Endometrium (tissue), 2 donors: ENCODE measurements around the gene SLC6A19.

ENCODE experiments used
- FAIRE-seq: peaks from 2 replicates; lab custom pipeline; 2012; peaks lifted over from hg19 to GRCh38; lab: Jason Lieb, UNC
- donor health status: control.
- donor health status: control.

Gene SLC6A19

GRCh38 chr5:1166370-1166769, 35.0 kb upstream of the SLC6A19 start:
- FAIRE-seq, result no peak

DNA sequence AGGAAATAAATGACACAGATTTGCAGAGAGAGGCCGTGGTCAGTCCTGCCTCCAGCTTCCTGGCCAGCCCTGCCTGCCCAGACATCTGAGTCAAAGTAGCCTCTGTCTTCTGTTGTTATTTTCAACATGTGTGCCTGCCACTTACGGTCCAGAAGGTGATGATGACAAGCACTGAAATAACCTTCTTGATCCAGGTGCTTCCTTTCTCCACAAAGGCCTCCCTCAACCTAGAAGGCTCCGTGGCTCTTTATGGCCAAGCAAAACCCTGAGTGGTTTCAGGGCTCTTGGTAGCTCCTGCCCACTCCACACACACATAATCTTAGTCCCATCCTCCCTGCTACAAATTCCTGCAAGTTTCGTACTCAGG, 34.1 kb upstream of the SLC6A19 start:
- FAIRE-seq, result no peak

DNA sequence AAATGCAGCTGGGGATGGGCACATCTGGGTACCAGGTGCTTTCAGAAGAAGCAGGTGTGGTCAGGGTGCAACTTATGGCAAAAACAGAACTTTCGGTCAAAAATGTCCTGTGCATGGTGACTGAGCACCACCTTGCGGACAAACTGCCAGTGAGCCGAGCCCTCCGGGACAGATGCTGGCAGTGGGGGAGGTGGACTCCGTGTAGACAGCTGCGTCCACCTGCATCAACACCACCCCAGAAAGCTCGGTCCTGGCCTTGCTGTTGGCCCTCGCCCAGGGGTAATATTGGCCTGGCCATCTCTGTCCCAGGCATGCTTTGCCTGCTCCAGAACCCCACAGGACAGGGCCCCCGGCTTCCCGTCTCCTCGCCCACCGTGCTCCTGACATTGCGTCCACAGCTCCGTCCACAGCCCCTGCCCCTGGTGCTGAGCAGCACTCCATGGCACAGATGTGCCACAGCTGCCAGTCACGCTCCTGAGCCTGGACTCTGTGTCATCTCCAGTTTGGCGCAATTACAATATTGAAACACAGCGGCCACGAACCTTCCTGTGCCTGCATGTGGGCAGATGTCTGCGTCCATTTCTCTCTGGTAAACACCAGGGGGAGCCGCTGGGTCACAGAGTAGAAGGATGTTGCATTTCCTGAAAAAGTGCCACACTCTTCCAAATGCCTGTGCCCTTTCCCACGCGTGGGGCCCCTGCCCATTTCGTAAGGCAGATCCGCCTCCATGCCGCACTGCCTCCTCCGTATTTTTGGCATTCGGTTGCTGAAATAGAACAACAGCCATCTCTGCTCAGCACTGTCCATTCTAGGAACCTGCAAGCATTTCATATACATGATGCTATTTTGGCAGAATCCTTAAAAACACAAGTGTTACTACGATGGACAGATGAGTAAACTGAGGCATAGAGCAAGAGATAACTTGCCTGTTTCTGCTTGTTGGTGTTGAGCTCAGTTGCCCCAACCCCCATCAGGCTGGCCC, 33.4 kb upstream of the SLC6A19 start:
- FAIRE-seq, result no peak

DNA sequence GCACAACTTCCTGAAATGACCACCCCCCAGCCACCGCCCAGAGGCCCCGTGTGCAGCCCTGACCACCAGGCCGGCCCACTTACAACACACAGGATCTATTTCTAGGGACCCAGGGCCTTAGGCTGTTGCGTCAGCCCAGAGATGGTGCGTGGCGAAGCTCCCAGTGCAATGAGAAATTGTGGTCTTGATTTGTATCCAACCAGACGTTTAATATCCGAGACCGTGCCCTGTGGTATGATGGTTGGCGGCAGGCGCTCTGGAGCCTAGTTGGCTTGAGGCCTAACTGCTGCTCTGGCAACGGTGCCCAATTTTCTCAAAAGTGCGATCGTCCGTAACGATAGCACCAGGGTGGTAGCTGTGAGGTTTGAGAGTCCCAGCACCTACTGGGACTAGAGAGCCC, 32.6 kb upstream of the SLC6A19 start:
- FAIRE-seq, result no peak

DNA sequence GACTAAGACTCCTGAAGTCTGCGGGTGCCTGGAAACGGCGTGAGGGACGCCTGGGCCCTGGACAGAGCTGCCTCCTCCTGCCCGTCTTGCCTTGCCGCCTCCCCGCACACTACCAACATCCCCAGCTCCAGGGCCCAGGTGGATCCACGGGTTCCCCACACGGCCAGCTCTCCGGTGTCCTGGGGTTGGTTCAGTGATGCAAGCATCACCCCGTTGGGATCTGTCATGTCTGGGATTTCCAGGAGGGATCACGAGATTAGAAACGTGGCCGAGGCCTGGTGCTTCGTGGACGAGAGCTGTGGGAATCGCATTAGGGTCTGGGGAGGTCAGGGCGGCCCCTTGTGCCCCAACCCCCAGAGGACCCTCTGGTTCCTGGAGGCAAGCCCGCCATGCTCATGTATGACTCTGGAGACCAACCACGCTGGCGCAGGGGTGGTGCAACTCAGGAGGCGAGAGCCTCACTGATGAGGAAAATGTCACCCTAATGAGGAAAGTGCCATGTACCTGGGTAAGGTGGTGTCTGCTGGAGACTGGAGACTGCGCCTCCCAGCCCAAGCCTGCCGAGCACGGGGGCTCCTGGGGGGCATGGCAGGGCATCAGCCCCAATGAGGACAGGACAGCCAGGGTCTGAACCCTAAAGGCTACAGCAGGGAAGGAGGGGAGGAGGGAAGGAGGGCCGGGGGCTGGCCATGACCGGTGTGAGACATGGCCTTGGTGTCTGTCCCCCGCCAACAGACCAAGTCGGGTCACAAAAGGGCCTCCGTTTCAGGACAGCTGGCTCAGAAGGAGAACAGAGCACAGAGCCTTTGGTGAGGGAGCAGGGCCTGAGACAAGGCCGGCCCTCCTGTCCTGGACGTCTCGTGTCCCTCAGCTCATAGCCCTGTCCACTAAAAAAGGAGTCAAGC, 31.9 kb upstream of the SLC6A19 start:
- no peak for FAIRE-seq

DNA sequence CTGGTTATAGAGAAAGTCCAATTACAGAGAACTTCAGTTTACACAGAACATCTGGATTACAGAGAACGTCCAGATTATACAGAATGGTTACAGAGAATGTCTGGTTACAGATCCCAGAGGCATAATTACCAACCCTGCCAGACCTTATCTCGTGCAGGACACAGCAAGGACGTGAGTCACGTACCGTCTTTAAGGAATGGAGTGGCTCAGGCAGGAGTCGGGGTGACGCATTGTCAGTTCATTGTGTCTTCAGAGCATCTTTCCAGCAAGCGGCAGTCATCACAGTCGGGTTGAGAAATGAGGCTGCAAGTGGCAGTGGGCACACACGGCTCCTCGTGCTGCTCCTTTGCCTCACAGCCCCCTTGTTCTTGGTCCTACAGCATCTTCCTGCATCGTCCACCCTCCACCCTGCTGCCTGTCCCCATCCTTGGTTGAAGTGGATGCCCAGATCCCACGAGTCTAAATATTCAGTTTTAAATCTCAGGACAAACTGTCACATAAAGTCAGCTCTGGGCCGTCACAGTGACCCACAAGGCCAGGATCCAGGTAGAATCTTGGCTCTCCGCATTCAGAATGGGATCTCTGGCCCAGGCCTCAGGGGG, 30.0 kb upstream of the SLC6A19 start:
- no peak for FAIRE-seq

DNA sequence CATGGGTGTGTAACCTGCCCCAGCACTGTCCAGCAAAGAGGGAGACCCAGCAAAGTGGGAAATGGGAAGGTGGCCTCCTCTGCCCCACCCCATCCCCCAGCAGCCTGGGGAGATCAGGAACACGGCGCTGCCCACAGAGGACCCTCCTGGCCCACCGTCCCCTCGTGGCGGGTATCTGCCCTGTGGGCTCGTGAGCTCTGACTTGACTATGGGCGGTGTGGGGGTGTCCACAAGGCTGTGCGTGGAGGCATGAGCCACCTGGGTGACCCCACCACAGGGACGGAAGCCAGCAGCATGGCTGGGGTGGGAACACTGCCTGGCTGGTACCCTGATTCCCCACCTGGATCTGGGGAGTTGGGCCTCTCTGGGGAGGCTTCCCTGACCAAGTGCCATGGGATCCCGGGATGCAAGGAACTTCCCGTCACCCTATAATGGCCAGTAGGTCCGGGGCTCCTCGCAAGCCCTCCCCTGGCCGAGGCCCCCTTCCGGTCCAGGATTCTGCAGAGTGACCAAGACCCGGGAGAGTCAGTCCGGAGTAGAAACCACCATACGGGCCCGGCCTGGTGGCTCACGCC, 29.3 kb upstream of the SLC6A19 start:
- FAIRE-seq, result no peak

DNA sequence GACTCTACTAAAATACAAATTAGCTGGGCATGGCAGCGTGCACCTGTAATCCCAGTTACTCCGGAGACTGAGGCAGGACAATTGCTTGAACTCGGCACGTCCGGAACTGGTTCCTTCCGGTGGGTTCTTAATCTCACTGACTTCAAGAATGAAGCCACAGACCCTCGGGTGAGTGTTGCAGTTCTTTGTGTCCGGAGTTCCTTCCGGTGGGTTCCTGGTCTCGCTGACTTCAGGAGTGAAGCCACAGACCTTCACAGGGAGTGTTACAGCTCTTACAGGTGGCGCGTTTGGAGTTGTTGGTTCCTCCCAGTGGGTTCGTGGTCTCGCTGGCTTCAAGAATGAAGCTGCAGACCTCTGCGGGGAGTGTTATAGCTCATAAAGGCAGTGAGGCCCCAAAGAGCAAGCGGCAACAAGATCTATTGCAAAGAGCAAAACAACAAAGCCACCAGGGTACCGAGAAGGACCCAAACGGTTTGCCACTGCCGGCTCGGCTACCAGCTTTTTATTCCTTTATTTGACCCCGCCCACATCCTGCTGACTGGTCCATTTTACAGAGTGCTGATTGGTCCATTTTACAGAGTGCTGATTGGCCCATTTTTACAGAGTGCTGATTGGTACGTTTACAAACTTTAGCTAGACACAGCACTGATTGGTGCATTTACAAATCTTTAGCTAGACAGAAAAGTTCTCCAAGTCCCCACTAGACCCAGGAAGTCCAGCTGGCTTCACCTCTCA, 28.6 kb upstream of the SLC6A19 start:
- no peak for FAIRE-seq

DNA sequence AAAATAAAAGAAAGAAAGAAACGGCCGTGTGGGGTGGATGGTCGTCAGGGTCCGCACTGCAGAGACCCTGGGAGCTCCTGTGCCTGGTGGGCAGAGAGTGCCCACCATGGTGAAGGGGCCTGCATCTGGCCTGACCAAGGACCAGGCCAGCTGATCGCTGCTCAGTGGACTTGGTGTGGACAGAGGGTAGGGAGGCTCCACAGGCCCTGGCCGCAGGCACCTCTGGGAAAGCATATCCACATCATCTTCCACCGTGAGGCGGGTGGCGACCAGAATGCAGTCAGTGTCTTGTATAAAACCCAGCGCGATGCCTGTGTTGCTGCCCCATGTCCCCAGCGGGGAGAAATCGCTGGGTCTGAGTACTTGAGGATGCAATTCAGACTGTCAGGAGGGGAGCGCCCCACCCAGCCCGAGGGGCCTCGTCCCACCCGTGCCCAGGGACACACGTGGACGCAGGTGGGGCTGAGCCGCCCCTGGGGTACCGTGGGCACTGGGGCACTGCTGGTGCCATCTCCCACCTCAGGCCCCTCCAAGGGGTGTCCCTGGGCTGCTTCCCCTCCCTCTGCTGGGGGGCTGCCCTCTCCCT, 27.8 kb upstream of the SLC6A19 start:
- no peak for FAIRE-seq

DNA sequence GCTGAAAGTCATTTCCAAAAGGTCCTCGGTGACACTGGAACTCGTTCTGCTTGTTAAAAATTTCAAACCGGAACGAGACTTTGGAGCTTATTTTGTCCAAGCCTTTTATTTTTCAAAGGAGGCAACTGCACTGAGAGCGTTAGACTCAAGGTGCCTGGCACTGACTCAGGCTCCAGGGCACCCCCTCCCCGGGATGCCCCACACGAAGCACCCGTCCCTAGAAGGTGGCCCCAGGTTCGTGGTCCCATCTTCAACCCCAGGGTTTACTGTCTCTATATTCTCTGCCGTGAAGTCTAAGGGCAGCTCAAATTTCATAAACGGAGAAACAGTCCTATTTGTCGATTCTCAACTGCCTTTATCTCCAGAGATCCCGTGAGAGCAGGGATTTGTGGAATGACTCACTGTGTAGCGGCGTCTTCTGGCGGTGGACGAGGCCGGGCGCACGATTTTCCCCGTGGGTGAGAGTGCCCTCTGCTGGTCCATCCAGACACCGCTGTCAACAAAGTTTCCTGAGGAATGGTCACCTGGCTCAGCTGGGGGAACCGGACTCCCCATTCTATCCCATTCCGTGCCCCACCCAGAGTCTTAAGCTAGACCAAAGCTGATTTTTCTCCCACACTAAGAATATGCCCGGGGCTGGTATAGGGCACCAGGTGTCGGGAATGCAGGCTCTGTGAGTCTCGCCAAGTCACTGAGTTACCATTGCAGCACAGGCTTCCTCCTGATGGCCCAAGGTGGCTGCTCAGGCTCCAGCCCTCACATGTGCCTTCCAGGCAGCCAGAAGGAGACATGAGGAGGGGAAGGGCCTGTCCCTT, 27.1 kb upstream of the SLC6A19 start:
- FAIRE-seq, result no peak

DNA sequence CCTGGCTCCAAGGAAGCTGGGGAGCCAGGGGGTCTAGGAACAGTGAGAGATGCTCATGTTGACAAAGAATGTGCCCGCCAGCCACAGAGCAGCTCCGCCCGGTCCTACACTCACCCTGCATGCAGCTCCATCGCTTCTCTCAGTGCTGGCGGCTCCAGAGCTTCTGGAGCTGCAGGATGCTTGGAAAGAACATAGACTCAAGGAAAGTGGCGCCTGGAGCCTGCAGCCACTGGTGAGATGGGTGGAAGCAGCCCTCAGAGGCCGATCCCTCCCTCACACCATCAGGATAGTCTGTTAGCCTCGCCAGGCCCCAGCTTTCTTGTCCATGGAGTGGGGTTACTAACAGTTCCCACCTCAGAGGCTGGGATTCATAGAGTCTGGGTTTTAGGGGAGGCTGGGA, 26.4 kb upstream of the SLC6A19 start:
- no peak for FAIRE-seq

DNA sequence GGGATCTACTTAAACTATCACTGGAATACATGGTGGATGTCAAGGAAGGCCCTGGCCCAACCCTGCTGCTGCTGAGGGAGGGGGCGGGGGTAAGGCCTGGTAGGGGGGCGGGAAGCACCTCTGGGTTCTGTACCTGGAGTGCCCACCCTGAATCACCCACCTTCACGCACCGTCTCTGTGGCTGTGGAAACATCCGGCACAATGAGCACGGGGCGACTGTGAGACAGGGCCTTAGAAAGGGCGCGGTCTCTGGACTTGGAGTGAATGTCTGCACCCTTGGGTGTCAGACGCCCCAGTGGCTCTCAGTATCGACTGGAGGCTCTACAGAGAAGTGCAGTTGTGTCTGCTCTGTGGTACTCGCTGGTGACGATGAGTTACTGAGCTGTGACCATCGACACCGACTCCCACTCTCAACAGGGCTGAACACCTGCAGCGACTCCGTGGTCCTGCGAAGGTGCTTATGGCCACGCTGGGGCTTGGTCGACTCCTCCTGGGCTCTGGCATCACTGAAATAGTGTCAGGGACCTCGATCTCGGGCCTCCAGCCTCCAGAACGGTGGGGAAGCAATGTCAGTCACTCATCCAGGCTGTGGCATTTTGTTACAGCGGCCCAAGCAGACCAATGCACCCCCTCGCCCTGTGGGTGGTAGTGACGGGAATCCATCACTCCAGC, 25.5 kb upstream of the SLC6A19 start:
- no peak for FAIRE-seq

DNA sequence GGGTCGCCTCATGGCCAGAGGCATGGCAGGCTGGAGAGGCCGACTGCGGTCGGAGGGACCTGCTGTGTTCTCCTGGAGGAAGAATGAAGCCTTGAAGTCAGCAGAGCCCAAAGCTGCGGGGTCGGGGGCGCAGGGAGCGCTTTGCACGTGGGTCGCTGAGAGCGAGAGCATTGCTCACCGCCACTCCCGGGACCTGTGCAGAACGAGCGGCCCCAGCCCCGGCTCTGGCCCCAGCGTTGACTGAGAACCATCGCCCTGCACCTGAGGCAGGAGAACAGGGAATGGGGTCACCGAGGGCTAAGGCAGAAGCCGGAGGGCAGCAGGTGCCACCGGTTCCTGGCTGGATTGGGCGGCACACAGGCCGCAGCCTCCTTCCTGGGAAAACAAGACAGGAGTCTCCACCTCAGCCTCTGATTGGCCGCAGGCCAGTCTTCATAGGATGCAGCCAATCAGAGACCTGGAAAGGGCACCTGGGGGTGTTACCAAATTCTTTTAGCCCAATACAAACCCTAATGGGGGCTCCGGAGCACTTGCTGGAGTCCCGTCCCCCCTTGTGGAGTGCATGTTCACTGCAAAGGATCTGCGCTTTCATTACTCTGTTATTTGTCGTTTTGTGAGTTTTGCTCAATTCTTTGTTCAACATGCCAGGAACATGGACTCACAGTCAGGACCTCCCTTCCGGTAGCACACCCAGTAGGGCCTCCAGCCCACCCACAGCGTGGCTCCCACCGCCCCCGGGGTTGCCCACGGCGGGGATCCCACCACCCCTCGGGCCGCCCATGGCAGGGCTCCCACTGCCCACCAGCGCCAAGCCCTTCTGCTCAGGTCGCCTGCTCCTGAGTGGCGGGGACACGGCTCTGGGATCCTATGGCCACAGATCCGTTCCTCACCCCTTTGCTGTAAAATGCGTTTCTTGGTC, 24.7 kb upstream of the SLC6A19 start:
- no peak for FAIRE-seq

DNA sequence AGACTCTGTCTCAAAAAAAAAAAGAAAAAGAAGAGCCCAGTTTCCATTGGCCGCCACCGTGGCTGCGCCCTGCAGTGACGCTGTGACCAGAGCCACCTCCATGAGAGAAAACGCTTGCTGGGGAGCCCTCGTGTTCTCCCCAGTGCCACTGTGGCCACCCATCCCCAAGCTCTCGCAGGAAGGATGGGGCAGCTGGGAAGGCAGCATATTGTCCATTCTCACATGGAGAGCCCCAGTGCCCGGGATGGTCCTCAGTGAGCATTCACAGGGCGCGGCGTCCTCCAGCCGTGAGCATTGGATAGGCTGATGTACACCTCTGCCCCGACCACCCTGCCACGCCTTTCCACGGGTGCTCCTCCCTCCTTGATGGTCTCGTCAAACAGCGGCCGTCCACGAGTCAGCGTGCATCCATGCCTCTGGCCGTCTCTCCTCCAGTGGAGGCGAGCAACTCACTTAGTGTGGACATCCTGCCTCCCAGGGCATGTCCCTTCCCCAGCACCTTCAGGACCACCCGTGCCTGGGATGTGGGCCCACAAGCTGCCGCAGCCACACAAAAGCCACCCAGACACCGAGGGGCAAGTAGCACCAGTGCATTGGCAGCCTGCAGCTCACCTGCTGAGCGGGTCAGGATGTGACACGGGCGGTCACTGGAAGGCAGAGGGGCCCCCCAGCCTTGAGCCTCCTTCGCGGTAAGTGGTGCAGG, 23.4 kb upstream of the SLC6A19 start:
- FAIRE-seq, result no peak

DNA sequence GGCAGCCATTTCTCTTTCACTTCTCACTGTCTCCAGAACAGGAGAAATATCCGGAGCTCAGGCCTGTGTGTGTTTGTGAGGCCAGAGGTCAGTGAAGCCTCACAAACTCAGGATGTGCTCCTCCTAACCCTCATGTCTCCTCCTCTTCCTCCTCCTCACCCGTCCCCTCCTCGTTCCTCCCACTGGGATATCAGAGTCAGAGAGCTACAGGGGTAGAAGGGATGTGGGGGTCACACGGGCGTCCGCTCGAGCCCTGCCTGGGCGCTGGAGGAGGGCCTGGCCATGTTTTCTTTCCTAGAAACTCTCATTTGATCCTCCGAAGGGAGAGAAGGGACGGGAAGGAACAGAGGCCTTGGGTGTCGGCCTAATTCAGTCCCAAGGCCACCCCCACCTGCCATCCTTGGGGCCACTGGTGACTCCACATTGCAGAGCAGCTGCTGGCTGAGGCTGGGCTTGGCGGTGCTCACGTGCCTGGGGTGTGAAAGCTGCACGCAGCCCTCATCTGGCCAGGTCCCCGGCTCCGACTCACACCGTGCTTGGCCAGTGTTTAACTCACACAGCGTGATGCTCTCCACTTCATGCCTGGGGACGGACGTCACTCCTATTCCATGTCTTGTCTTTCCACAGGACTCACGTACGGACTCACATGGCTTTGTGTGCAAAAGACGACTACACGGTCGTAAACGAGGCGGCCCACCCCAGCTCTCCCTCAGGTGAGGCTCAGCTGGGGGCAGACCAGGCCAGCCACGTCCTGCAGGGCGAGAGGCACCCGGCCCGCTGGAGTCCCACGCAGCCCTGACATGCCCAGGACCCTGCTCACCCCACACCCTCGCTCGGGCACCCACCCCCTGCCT, 22.6 kb upstream of the SLC6A19 start:
- FAIRE-seq, result no peak

- no peak for FAIRE-seq
Observed at GRCh38 chr5:1179383-1179715, 22.0 kb upstream of the SLC6A19 start.

DNA sequence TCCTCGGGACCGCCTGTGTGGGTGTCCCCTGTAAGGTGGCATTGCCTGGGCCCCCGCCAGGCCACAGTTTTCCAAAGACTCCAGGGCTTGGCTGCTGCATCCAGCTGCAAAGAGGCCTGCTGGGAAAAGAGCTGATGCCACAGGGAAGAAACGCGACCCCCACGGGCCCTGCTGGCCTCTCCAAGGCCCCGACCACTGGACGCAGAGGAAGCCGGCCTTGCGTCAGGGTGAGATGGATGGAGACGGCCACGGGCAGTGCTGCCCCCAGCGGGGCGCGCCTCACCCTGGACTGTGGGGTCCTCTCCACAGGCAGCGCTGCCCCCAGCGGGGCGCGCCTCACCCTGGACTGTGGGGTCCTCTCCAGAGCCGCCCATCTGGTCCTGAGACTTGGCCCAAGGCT, 21.3 kb upstream of the SLC6A19 start:
- FAIRE-seq, result no peak
